Loucy (cell line): ENCODE measurements around the gene ANKRD39.
A peak's percentile ranks its signal among the peaks of the same experiment; 100 is the strongest.

Source experiments
- H2AFZ ChIP-seq: fragments of 200-600 bp; sonication (generic); 2 replicates; pipeline ENCODE4 v1.6.0; 2016; ENCODE audit warnings: antibody characterized with exemption, mild to moderate bottlenecking, low read length, moderate library complexity
- H3F3A ChIP-seq: fragments of 200-600 bp; 2 replicates; pipeline ENCODE4 v1.6.0; 2016; ENCODE audit warnings: antibody characterized with exemption, low read depth, mild to moderate bottlenecking
- H3K27me3 ChIP-seq: fragments of 200-600 bp; sonication (generic); 2 replicates; pipeline ENCODE4 v1.6.1; 2014; ENCODE audit warnings: low read length, mild to moderate bottlenecking; ENCODE audit not compliant: insufficient read depth, poor library complexity, severe bottlenecking
- H3K36me3 ChIP-seq: fragments of 200-600 bp; sonication (generic); 2 replicates; pipeline ENCODE4 v1.6.1; 2016; ENCODE audit warnings: low read length; ENCODE audit not compliant: insufficient read depth
- H3K4me1 ChIP-seq: fragments of 200-600 bp; sonication (generic); 2 replicates; pipeline ENCODE4 v1.5.1; 2014; ENCODE audit warnings: low read length, mild to moderate bottlenecking; ENCODE audit not compliant: insufficient read depth, poor library complexity, severe bottlenecking
- H3K4me2 ChIP-seq: fragments of 200-600 bp; sonication (generic); 2 replicates; pipeline ENCODE4 v1.6.0; 2014; ENCODE audit warnings: antibody characterized with exemption, low read length, low read depth, mild to moderate bottlenecking; ENCODE audit not compliant: poor library complexity, severe bottlenecking
- H3K4me3 ChIP-seq: fragments of 200-600 bp; sonication (generic); 2 replicates; pipeline ENCODE4 v1.5.1; 2014; ENCODE audit warnings: low read length, mild to moderate bottlenecking, mixed read lengths; ENCODE audit not compliant: poor library complexity, severe bottlenecking
- H3K79me2 ChIP-seq: fragments of 200-600 bp; sonication (generic); 2 replicates; pipeline ENCODE4 v1.6.1; 2014; ENCODE audit warnings: low read length; ENCODE audit not compliant: insufficient read depth
- H3K9ac ChIP-seq: fragments of 200-600 bp; sonication (generic); 2 replicates; pipeline ENCODE4 v1.6.0; 2014; ENCODE audit warnings: mild to moderate bottlenecking, low read depth, low read length, moderate library complexity; ENCODE audit not compliant: poor library complexity, severe bottlenecking
- H3K9me2 ChIP-seq: fragments of 200-600 bp; sonication (generic); replicated peaks from 2 replicates; pipeline ENCODE4 v1.6.1; 2016; ENCODE audit warnings: low read depth, low read length, mixed read lengths
- H3K9me3 ChIP-seq: fragments of 200-600 bp; sonication (generic); 2 replicates; pipeline ENCODE4 v1.6.1; 2014; ENCODE audit warnings: mild to moderate bottlenecking, antibody characterized with exemption, low read length, low read depth; ENCODE audit not compliant: insufficient read depth
- H4K20me1 ChIP-seq: fragments of 200-600 bp; sonication (generic); 2 replicates; pipeline ENCODE4 v1.6.0; 2014; ENCODE audit warnings: antibody characterized with exemption, low read length, mild to moderate bottlenecking; ENCODE audit not compliant: insufficient read depth, poor library complexity, severe bottlenecking
- EZH2phosphoT487 ChIP-seq: fragments of 200-600 bp; IDR thresholded peaks from 2 replicates; pipeline ENCODE4 v1.6.1; 2018; ENCODE audit warnings: antibody characterized with exemption, mild to moderate bottlenecking, moderate library complexity, borderline replicate concordance
- TF ChIP-seq, protein P1 (sequence below): fragments of 200-600 bp; sonication (generic); conservative IDR thresholded peaks from 2 replicates; pipeline ENCODE4 v1.5.1; 2014; ENCODE audit warnings: mild to moderate bottlenecking, antibody characterized with exemption, low read length

The ANKRD39 gene

DNA sequence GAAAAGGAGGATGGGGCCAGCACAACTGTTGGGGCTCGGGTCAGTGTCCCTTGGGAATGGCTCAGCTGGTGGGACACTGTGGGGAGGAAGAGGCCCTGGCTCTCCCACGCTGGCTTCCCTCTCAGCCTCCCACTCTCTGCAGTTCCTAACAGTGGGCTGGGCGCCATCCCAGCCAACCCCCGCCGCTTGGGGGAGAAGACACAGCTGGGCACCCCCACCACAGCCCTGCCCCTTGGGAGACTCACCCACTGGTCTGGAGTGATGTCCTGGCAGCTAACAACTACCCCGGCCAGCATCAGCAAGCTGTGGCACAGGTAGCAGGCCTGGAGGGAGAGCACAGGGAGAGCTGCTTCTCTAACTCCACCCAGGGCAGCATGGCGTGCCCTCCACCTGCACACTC is 20.4 kb upstream of the ANKRD39 start:
- H4K20me1 ChIP-seq: no peaks in the 10 kb centered on the region
- no peak overlapping the region for H3K4me2 ChIP-seq
- no peak overlapping the region for H3K9ac ChIP-seq
- H3F3A ChIP-seq: no peaks in the 10 kb centered on the region; the same call in 1 of the 2 replicates
- TF ChIP-seq EZH2phosphoT487: no peak
- TF ChIP-seq, protein P1, sequence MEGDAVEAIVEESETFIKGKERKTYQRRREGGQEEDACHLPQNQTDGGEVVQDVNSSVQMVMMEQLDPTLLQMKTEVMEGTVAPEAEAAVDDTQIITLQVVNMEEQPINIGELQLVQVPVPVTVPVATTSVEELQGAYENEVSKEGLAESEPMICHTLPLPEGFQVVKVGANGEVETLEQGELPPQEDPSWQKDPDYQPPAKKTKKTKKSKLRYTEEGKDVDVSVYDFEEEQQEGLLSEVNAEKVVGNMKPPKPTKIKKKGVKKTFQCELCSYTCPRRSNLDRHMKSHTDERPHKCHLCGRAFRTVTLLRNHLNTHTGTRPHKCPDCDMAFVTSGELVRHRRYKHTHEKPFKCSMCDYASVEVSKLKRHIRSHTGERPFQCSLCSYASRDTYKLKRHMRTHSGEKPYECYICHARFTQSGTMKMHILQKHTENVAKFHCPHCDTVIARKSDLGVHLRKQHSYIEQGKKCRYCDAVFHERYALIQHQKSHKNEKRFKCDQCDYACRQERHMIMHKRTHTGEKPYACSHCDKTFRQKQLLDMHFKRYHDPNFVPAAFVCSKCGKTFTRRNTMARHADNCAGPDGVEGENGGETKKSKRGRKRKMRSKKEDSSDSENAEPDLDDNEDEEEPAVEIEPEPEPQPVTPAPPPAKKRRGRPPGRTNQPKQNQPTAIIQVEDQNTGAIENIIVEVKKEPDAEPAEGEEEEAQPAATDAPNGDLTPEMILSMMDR: no peak
- no peaks in the 10 kb centered on the region for H3K9me3 ChIP-seq
- no peaks in the 10 kb centered on the region for H3K36me3 ChIP-seq
- H3K4me1 ChIP-seq: peaks cover 17% of the 10 kb centered on the region
- no peaks in the 10 kb centered on the region for H3K79me2 ChIP-seq
- H3K9me2 ChIP-seq: no peaks in the 10 kb centered on the region
- no peak overlapping the region for H3K4me3 ChIP-seq
- no peak overlapping the region for H2AFZ ChIP-seq
- no peaks in the 10 kb centered on the region for H3K27me3 ChIP-seq

DNA sequence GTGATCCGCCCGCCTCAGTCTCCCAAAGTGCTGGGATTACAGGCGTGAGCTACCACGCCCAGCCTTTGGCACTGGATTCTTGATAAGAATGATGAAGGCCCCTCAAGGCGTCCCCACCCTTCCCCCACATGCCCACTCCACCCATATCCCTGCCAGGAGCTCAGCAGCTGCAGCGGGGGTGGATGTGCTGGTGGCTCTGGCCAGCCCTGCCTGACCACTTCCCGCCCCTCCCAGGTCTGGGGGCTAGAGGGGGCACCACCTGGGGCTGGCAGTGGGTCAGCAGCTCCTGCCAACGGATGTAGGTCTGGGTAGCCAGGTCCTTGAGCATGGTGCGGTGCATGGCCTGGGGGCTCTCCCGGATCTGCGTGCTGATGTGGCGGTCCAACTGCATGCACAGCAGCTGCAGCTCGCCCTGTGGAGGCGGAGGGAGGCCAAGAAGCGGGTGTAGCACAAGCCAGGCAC is 19.8 kb upstream of the ANKRD39 start:
- Histone ChIP-seq H3K9me2 (no peaks in the 10 kb centered on the region), H3K4me2 (no peak overlapping the region), H3K9ac (no peak overlapping the region), H2AFZ (no peak overlapping the region), H3K27me3 (no peaks in the 10 kb centered on the region), H3F3A (no peaks in the 10 kb centered on the region; the same call in 1 of the 2 replicates), H3K9me3 (no peaks in the 10 kb centered on the region), H4K20me1 (no peaks in the 10 kb centered on the region), H3K4me1 (peaks cover 17% of the 10 kb centered on the region), H3K79me2 (no peaks in the 10 kb centered on the region), H3K36me3 (no peaks in the 10 kb centered on the region), H3K4me3 (no peak overlapping the region)
- TF ChIP-seq EZH2phosphoT487: no peak
- TF ChIP-seq, protein P1: no peak

DNA sequence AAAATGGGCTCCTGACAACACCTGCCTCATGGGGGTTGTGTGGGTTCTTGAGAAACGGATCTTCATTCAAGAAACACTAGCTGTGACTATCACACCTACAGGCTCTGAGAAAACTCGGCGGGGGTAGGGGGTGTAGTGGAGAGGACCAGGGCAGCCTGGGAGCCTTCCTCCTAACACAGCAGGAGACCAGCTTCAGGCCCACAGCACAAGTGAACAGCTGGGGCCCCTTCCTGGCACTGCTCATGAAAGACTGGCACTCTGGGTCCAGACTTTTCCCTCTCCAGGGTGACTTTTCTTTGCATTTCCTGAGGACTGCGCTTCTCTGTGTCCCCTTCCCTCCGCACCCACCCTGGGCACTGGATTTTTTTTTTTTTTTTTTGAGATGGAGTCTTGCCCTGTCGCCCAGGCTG is 19.2 kb upstream of the ANKRD39 start:
- Histone ChIP-seq H3K4me3 (no peak overlapping the region), H3K9me2 (no peaks in the 10 kb centered on the region), H3F3A (no peaks in the 10 kb centered on the region; the same call in 1 of the 2 replicates), H3K36me3 (no peaks in the 10 kb centered on the region), H3K4me2 (peak overlapping the region; percentile 6), H3K27me3 (no peaks in the 10 kb centered on the region), H3K9ac (no peak overlapping the region), H3K9me3 (no peaks in the 10 kb centered on the region), H4K20me1 (no peaks in the 10 kb centered on the region), H2AFZ (no peak overlapping the region), H3K79me2 (no peaks in the 10 kb centered on the region), H3K4me1 (peaks cover 17% of the 10 kb centered on the region)
- TF ChIP-seq, protein P1: no peak
- no peak for TF ChIP-seq EZH2phosphoT487
